HG02981 (cell line): ENCODE results near the gene DNAH17.

Experiments
- ATAC-seq: cut with Tn5 transposase; IDR thresholded peaks from one replicate; pipeline ENCODE4 v1.9.1; 2021; ENCODE audit warnings: mild to moderate bottlenecking, moderate library complexity; ENCODE audit not compliant: unreplicated experiment

DNAH17 gene

GRCh38 chr17:78499715-78500540, 77.3 kb downstream of the DNAH17 start:
- ATAC-seq = no peak

- ATAC-seq = no peak
These were observed 78.3 kb downstream of the DNAH17 start for GRCh38 chr17:78498848-78499247.

DNA sequence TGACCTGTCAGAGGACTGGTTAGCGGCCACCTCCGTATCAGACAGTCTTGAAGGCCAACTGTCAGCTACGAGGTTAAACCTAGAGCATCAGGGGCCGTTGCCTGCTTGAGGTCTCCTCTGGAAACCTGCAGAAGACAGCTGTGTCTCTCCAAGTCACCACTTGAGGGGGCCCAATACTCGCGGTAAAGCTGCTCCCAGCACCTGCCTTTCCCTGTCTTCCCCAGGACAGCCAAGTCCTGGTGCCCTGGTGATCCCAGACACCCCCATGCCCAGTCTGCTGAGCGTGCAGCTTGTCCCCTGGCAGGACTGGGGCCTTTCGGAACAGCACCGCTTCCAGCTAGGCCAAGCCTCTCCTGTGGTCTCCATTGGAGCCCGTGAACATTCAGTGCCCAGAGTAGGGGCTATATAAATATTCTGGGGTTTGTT, 80.1 kb downstream of the DNAH17 start:
- no peak for ATAC-seq

DNA sequence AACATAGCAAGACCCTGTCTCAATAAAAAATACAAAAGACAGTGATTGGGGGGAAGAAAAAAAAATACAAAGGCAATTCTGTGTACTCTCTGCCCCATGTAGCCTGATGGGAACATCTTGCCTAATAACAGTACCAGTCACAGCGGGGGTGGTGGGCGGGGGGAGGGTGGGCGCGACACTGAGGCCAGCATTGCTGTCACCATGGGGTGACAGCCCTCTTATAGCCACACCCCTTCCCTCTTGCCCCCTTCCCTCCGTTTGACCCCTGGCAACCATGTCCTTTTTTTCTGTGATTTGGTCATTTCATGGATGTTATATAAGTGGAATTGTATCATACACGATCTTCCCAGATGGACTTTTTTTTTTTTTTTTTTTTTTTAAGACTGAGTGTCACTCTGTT, 80.9 kb downstream of the DNAH17 start:
- no peak for ATAC-seq

GRCh38 chr17:78495634-78496033, 81.6 kb downstream of the DNAH17 start:
- no peak for ATAC-seq

DNA sequence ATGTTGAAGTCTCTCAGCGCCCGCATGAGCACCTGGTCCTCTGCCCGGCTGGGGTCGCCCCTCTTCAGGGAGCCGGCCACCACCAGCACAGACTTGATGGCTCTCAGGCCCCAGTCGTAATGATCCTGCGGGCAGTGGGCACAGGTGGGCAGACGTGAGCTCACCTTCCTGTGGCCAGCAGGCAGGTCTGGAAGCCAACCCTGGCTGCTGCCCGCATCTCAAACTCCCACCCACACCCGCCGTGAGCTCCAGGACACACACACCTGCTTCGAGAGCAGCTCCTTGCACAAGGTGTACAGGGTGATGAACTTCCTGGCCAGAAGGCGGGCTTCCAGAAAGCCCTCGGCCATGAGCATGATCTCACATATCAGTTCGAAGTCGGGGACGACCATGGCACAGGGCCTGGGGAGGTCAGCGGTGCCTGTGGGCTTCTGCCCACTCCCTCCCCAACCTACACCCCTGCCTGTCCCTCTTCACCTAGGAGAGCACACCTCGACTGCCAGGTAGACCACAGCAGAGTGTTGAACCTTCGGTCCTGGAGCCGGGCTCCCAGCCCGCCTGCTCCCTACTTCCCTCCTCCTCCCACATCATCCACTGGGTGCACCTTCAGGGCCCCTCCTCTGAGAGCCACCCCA, 82.4 kb downstream of the DNAH17 start:
- no peak for ATAC-seq

- no peak for ATAC-seq
These were observed 83.1 kb downstream of the DNAH17 start for GRCh38 chr17:78493853-78494695.

DNA sequence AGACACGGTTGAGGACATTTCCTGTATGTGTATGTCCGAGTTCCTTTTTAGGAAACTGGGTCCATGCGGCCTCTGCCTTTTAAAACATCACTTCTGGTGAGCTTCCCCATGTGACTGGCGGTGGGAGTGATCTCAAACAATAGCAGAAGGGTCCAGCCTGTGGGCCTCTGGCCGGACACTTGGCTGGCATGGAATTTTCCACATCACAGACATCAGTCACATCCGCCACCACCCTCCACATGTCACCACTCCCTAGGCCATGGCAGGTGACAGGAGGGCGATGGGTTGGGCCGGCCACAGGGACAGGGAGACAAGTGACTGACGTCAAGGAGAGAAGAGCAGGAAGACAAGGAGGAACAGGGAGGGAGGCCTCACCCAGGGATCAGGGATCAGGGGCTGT, 83.7 kb downstream of the DNAH17 start:
- no peak for ATAC-seq

- no peak for ATAC-seq
These were observed 84.9 kb downstream of the DNAH17 start for GRCh38 chr17:78492116-78492799.

- ATAC-seq = no peak
These were observed 85.7 kb downstream of the DNAH17 start for GRCh38 chr17:78491236-78492115.

DNA sequence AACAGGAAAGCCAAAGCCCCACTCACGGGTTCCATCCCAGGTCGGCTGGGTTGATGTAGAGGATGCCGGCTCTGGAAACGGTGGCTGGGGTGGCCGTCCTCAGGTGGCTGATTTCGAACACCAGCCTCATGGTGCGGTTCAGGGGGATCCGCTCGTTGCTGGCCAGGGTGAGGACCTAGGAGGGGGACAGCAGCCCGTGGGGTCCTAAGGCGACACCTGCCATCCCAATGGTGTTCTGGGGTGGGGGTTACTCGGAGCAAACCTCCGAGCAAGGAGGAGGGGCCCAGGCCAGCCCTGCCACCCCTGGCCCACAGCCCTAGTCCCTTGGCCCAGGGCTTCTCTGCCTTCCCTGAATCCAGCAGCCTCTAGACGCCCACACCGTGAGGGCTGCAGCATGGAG, 86.5 kb downstream of the DNAH17 start:
- no peak for ATAC-seq

DNA sequence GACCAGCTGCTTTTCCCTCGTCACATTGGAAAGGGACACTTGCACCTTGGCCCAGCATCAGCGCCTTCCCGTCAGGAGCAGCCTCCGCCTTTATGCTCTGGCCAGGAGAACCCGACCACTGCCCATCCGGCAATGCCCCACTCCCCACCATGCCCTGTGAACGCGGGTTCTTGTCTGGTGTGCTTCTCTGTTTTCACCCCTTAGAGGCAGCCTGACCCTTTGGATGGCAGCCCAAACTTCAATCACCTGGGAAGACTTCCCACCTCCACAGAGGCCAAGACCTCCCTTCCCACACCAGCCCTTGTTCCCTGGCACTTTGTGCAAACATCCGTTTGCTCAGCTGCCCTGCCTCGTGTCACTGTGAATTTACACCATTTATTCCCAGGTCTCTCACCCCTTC, 87.0 kb downstream of the DNAH17 start:
- ATAC-seq = no peak

- no peak for ATAC-seq
These were observed 88.1 kb downstream of the DNAH17 start for GRCh38 chr17:78488867-78489634.

- no peak for ATAC-seq
These were observed 89.0 kb downstream of the DNAH17 start for GRCh38 chr17:78488156-78488555.

- ATAC-seq = no peak
These were observed 90.1 kb downstream of the DNAH17 start for GRCh38 chr17:78486946-78487680.

DNA sequence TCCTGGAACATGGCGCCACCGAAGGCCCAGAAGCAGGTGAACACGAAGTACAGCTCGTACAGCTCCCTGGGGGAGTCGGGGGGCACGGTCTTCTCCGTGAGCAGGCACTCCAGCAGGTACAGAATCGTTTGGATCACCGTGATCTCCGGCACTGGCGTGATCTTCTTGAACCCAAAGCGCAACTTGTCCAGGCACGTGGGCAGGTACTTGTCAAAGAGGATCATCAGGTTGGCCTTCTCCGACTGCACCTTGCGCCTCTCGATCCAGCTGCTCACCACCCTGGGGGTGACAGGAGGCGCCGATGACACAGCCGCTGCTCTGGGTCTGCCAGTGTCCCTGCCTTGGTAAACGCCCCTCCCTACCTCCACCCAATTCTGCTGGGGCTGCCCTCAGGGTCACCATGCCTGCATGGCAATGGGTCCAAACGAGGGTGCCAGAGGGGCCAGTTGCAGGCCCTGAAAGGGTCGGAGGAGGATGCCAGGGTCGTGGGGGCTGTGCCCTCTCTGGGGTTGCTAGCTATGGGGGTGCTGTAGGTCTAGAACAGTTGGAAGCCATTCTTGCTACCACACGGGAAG, 90.9 kb downstream of the DNAH17 start:
- no peak for ATAC-seq

GRCh38 chr17:78485290-78486168, 91.7 kb downstream of the DNAH17 start:
- no peak for ATAC-seq
